GM12878 (cell line): ENCODE data around the gene RARG.

Experiments
- CEBPB ChIP-seq, 2 experiments: fragments of 150-350 bp in 1 of 2; IDR thresholded peaks; 2 replicates each; pipeline ENCODE4 v1.6.1; 2012 to 2014; ENCODE audit warnings: low read depth in 2 of 2, low read length in 2 of 2, borderline replicate concordance in 1 of 2, inconsistent platforms in 1 of 2
- EZH2 ChIP-seq: IDR thresholded peaks from 2 replicates; pipeline ENCODE4 v1.6.1; 2012; ENCODE audit warnings: low read depth, mild to moderate bottlenecking, control low read depth, inconsistent platforms, low read length, borderline replicate concordance; ENCODE audit not compliant: control insufficient read depth
- JUNB ChIP-seq: IDR thresholded peaks from 2 replicates; pipeline ENCODE4 v1.6.1; 2016; ENCODE audit warnings: antibody characterized with exemption, mild to moderate bottlenecking
- POLR2A ChIP-seq: IDR thresholded peaks from 2 replicates; pipeline ENCODE4 v1.6.1; 2011; ENCODE audit warnings: low read depth, mild to moderate bottlenecking, low read length
- SRF ChIP-seq, 2 experiments: IDR thresholded peaks; 2 replicates each; pipeline ENCODE4 v1.6.1; 2011; ENCODE audit warnings: low read depth in 2 of 2, low read length in 2 of 2, mild to moderate bottlenecking in 1 of 2, moderate library complexity in 1 of 2
- ZNF274 ChIP-seq: IDR thresholded peaks from one replicate; pipeline ENCODE4 v1.8.0; 2011; ENCODE audit not compliant: insufficient read length, insufficient read depth
- ZZZ3 ChIP-seq: IDR thresholded peaks from 2 replicates; pipeline ENCODE4 v1.6.1; 2011; ENCODE audit warnings: low read depth; ENCODE audit not compliant: control insufficient read depth, insufficient read length
- TF ChIP-seq, protein P1 (sequence below): IDR thresholded peaks from 2 replicates; pipeline ENCODE4 v1.6.1; 2012; ENCODE audit warnings: low read depth, low read length, improper control_type of control experiment
- TF ChIP-seq, protein P2 (sequence below), 3 experiments: IDR thresholded peaks in 2 of 3; conservative IDR thresholded peaks in 1 of 3; 2 replicates each; pipeline ENCODE4 v1.5.1; 2011; ENCODE audit warnings: low read depth in 3 of 3, low read length in 3 of 3, mild to moderate bottlenecking in 3 of 3, control low read depth in 2 of 3, moderate library complexity in 2 of 3, inconsistent platforms in 1 of 3, mixed read lengths in 1 of 3; ENCODE audit not compliant: control insufficient read depth in 2 of 3, insufficient read depth in 1 of 3; ENCODE audit errors: extremely low read depth in 1 of 3
- TF ChIP-seq, protein P3 (sequence below): IDR thresholded peaks from 2 replicates; pipeline ENCODE4 v1.6.1; 2011; ENCODE audit warnings: mild to moderate bottlenecking, low read depth, low read length, moderate library complexity; ENCODE audit not compliant: insufficient replicate concordance

DNA sequence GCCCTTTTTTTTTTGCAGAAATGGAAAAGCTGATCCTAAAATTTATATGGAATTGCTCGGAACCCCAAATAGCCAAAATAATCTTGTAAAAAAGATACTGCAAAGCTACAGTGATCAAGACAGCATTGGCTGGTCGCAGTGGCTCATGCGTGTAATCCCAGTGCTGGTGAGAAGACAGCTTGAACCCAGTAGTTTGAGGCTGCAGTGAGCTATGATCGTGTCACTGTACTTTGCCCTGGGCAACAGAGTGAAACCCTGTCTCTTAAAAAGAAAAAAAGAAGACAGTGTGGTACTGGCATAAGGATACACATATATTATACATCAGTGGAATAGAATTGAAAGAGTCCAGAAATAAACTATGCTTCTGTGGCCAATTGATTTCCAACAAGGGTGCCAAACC is 30.4 kb downstream of the RARG start:
- TF ChIP-seq, protein P1, sequence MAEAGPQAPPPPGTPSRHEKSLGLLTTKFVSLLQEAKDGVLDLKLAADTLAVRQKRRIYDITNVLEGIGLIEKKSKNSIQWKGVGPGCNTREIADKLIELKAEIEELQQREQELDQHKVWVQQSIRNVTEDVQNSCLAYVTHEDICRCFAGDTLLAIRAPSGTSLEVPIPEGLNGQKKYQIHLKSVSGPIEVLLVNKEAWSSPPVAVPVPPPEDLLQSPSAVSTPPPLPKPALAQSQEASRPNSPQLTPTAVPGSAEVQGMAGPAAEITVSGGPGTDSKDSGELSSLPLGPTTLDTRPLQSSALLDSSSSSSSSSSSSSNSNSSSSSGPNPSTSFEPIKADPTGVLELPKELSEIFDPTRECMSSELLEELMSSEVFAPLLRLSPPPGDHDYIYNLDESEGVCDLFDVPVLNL = no peak
- TF ChIP-seq, protein P2, sequence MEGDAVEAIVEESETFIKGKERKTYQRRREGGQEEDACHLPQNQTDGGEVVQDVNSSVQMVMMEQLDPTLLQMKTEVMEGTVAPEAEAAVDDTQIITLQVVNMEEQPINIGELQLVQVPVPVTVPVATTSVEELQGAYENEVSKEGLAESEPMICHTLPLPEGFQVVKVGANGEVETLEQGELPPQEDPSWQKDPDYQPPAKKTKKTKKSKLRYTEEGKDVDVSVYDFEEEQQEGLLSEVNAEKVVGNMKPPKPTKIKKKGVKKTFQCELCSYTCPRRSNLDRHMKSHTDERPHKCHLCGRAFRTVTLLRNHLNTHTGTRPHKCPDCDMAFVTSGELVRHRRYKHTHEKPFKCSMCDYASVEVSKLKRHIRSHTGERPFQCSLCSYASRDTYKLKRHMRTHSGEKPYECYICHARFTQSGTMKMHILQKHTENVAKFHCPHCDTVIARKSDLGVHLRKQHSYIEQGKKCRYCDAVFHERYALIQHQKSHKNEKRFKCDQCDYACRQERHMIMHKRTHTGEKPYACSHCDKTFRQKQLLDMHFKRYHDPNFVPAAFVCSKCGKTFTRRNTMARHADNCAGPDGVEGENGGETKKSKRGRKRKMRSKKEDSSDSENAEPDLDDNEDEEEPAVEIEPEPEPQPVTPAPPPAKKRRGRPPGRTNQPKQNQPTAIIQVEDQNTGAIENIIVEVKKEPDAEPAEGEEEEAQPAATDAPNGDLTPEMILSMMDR (IDR thresholded peaks at IDR 0.05 in 2 of 3, conservative IDR thresholded peaks at IDR 0.05 in 1 of 3; ENCODE audit: control insufficient read depth in 2 of 3, extremely low read depth in 1 of 3, insufficient read depth in 1 of 3, low read depth in 3 of 3, low read length in 3 of 3) = no peak
- TF ChIP-seq, protein P3, sequence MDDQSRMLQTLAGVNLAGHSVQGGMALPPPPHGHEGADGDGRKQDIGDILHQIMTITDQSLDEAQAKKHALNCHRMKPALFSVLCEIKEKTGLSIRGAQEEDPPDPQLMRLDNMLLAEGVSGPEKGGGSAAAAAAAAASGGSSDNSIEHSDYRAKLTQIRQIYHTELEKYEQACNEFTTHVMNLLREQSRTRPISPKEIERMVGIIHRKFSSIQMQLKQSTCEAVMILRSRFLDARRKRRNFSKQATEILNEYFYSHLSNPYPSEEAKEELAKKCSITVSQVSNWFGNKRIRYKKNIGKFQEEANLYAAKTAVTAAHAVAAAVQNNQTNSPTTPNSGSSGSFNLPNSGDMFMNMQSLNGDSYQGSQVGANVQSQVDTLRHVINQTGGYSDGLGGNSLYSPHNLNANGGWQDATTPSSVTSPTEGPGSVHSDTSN = no peak
- TF ChIP-seq ZZZ3 (no peak), SRF (IDR thresholded peaks at IDR 0.05; ENCODE audit: low read depth in 2 of 2, low read length in 2 of 2) (no peak), POLR2A (no peak), CEBPB (IDR thresholded peaks at IDR 0.05; ENCODE audit: borderline replicate concordance in 1 of 2, low read depth in 2 of 2, low read length in 2 of 2) (no peak), JUNB (no peak), ZNF274 (no peak), EZH2 (no peak)
